Endothelial cell of umbilical vein (primary cell): ENCODE results near the gene CMTM8. TPM values are rescaled to one million over a fixed set of nuclear protein-coding genes. Genes with fewer than 3 reads are reported as not detected.

Source experiments
- BruUV-seq: library from RNA; stranded (reverse); fragments of 400-500 nt; replicated peaks from 2 replicates; lab custom pipeline; 2021; lab: Mats Ljungman, UMichigan
- CTCF ChIA-PET: fragments of 300-600, 350-600 bp; sonication (Branson Sonifier 250); formaldehyde crosslinking; loops from one replicate; lab custom pipeline; 2021; ENCODE audit warnings: antibody characterized with exemption, inconsistent platforms; lab: Charles Lee
- POLR2A ChIA-PET: fragments of 300-600, 350-600 bp; sonication (Branson Sonifier 250); formaldehyde crosslinking; loops from one replicate; lab custom pipeline; 2021; ENCODE audit warnings: antibody characterized with exemption, inconsistent platforms; lab: Charles Lee
- DNase-seq: peaks from one replicate; pipeline ENCODE4 v3.0.0-alpha.2; 2011; ENCODE audit warnings: low read depth, low spot score
- FAIRE-seq: peaks from 2 replicates; lab custom pipeline; 2011; peaks lifted over from hg19 to GRCh38; lab: Jason Lieb, UNC
- H2AFZ ChIP-seq: 2 replicates; pipeline ENCODE4 v1.6.0; 2012; ENCODE audit warnings: low read depth, low read length, control low read depth, inconsistent platforms
- H3K27ac ChIP-seq: 2 replicates; pipeline ENCODE4 v1.5.1; 2011; ENCODE audit warnings: low read depth, mild to moderate bottlenecking, control low read depth, low read length, moderate library complexity; ENCODE audit not compliant: insufficient read depth
- H3K27me3 ChIP-seq, 2 experiments: 2 replicates each; pipeline versions ENCODE4 v1.6.0 to v1.6.1; 2011; ENCODE audit warnings: low read length in 2 of 2, mixed read lengths in 1 of 2; ENCODE audit not compliant: control insufficient read depth in 2 of 2, insufficient read depth in 2 of 2
- H3K36me3 ChIP-seq, 2 experiments: 2 replicates in 1 of 2; 3 replicates in 1 of 2; pipeline ENCODE4 v1.5.1; 2011; ENCODE audit warnings: low read length in 2 of 2, mild to moderate bottlenecking in 1 of 2, moderate library complexity in 1 of 2; ENCODE audit not compliant: control insufficient read depth in 2 of 2, insufficient read depth in 2 of 2; ENCODE audit errors: extremely low read depth in 1 of 2
- H3K4me1 ChIP-seq: 3 replicates; pipeline ENCODE4 v1.5.1; 2011; ENCODE audit warnings: mild to moderate bottlenecking, low read length; ENCODE audit not compliant: control insufficient read depth, insufficient read depth; ENCODE audit errors: extremely low read depth
- H3K4me2 ChIP-seq: 2 replicates; pipeline ENCODE4 v1.6.1; 2011; ENCODE audit warnings: low read length, control low read depth, mixed read lengths; ENCODE audit not compliant: insufficient read depth
- H3K4me3 ChIP-seq, 3 experiments: fragments of 200-600 bp in 1 of 3; sonication (generic), shearing (Covaris generic) in 1 of 3; replicated peaks in 1 of 3; 2 replicates each; pipeline ENCODE4 v1.5.1; 2011 to 2016; ENCODE audit warnings: control low read depth in 3 of 3, low read length in 3 of 3, mild to moderate bottlenecking in 2 of 3, inconsistent platforms in 1 of 3, low read depth in 1 of 3, moderate library complexity in 1 of 3; ENCODE audit not compliant: insufficient read depth in 1 of 3
- H3K79me2 ChIP-seq: 2 replicates; pipeline ENCODE4 v1.6.0; 2012; ENCODE audit warnings: low read length, inconsistent platforms; ENCODE audit not compliant: control insufficient read depth, insufficient read depth
- H3K9ac ChIP-seq: replicated peaks from 2 replicates; pipeline ENCODE3; 2011; ENCODE audit warnings: low read length, control low read depth; ENCODE audit not compliant: insufficient read depth; ENCODE audit errors: extremely low read depth
- H3K9me1 ChIP-seq: replicated peaks from 3 replicates; pipeline ENCODE4 v1.6.0; 2011; ENCODE audit warnings: mild to moderate bottlenecking, low read length; ENCODE audit not compliant: control insufficient read depth, insufficient read depth; ENCODE audit errors: extremely low read depth
- H3K9me3 ChIP-seq: replicated peaks from 2 replicates; pipeline ENCODE4 v1.5.1; 2012; ENCODE audit warnings: low read length, inconsistent platforms; ENCODE audit not compliant: control insufficient read depth, insufficient read depth
- H4K20me1 ChIP-seq: replicated peaks from 2 replicates; pipeline ENCODE3; 2011; ENCODE audit warnings: mild to moderate bottlenecking, low read length; ENCODE audit not compliant: control insufficient read depth, insufficient read depth; ENCODE audit errors: extremely low read depth
- EZH2 ChIP-seq: IDR thresholded peaks from 2 replicates; pipeline ENCODE4 v1.6.1; 2012; ENCODE audit warnings: borderline replicate concordance, low read depth, mild to moderate bottlenecking, moderate library complexity, low read length, inconsistent platforms; ENCODE audit not compliant: severe bottlenecking
- FOS ChIP-seq: IDR thresholded peaks from 2 replicates; pipeline ENCODE4 v1.6.1; 2011; ENCODE audit warnings: mild to moderate bottlenecking, low read length, moderate library complexity, borderline replicate concordance; ENCODE audit not compliant: insufficient read depth
- GATA2 ChIP-seq: IDR thresholded peaks from 2 replicates; pipeline ENCODE4 v1.7.0; 2011; ENCODE audit warnings: low read depth, mild to moderate bottlenecking, moderate library complexity, mixed read lengths, low read length; ENCODE audit not compliant: insufficient read length, insufficient read depth
- JUN ChIP-seq: IDR thresholded peaks from 2 replicates; pipeline ENCODE4 v1.6.1; 2011; ENCODE audit warnings: borderline replicate concordance, low read depth; ENCODE audit not compliant: insufficient read length, insufficient read depth
- MAX ChIP-seq: IDR thresholded peaks from 2 replicates; pipeline ENCODE4 v1.6.1; 2011; ENCODE audit not compliant: insufficient read depth, insufficient read length
- MYC ChIP-seq: IDR thresholded peaks from one replicate; pipeline ENCODE4 v1.6.1; 2011; ENCODE audit warnings: mild to moderate bottlenecking, low read depth, low read length
- POLR2A ChIP-seq: IDR thresholded peaks from 2 replicates; pipeline ENCODE4 v1.6.1; 2012; ENCODE audit warnings: low read depth, mild to moderate bottlenecking, control low read depth, low read length
- POLR2AphosphoS5 ChIP-seq: IDR thresholded peaks from 2 replicates; pipeline ENCODE4 v1.6.1; 2012; ENCODE audit warnings: low read depth, mild to moderate bottlenecking, control low read depth, low read length, moderate library complexity; ENCODE audit not compliant: insufficient read depth
- dilution Hi-C: fragments of 300-500 bp; cut with MboI; formaldehyde crosslinking; loops from one replicate; pipeline ENCODE4 v1.15.0; 2019; ENCODE audit warnings: low sequenced_read_pairs; ENCODE audit not compliant: extremely low pct_ligation_motif_present
- intact Hi-C: fragments of 100-400 bp; cut with micrococcal nuclease; formaldehyde crosslinking; loops from one replicate; pipeline ENCODE4 v1.10.0; 2022
- polyA plus RNA-seq, 4 experiments: library from polyadenylated mRNA; depleted of rRNA in 3 of 4; stranded (reverse) in 3 of 4; unstranded in 1 of 4; fragments of >200 nt; gene quantifications; 2 replicates each; pipeline versions ENCODE4 v1.2.1 to v1.2.3, GENCODE V29; 2011 to 2012; ENCODE audit warnings: missing spikeins in 1 of 4
- total RNA-seq: library from RNA; stranded (reverse); gene quantifications from 2 replicates; pipeline ENCODE4 v1.2.3, GENCODE V29; 2021
- TF ChIP-seq, protein P1 (sequence below), 2 donors: IDR thresholded peaks; 1 replicate in 1 of 2; 2 replicates in 1 of 2; pipeline ENCODE4 v1.5.1; 2011; ENCODE audit warnings: low read length in 2 of 2, mild to moderate bottlenecking in 2 of 2, moderate library complexity in 2 of 2, control low read depth in 1 of 2, inconsistent platforms in 1 of 2, low read depth in 1 of 2; ENCODE audit not compliant: insufficient read depth in 1 of 2; ENCODE audit errors: extremely low read depth in 1 of 2

The CMTM8 gene
- total and polyA plus RNA-seq, 2 donors (not counting 3 experiments of a cell fraction or from before 2014, with no cell fraction given), result 7.3 to 11.9 TPM

DNA sequence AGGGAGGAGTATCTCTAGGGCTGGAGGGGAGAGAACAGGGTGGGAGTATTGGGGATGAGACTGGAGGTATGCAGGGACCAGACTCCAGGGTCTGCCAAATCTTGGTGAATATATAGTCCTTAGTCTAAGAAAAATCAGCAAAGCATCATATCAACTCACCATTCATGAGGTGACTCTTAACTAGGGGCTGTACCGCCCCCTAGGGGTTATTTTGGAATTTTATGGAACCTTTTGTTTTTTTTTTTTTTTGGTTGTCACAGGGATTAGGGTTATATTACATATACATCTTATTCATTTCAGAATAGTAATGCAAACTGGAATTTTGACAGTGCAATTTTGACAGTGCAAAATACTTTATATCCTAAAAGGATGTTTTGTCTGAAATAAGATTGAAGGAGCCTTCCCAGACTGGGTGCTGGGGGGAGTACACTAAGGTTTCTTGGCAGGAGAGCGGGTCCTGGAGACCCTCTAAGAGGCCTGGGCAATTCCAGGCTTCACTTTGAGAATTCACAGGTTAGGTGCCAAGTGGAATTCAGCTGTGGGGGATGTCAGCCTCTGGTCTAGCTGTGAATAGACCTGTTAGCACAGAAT is 160.6 kb downstream of the CMTM8 start:
- FAIRE-seq, result no peak
- H3K9ac ChIP-seq, result no peak overlapping the region
- dilution Hi-C loops (no loop called here), intact Hi-C loops (loop anchor here (1.0 kb wide), 4 partner anchors 8 to 221 kb away; partner anchors contain the start of gene CMTM7)
- H3K79me2 ChIP-seq, result peaks cover 68% of the 10 kb centered on the region
- CTCF ChIA-PET, result interaction anchor here (0.9 to 5.4 kb wide), 7 partner anchors 15 to 70 kb away, joined by 3 to 41 read pairs (median 7); no protein-coding TSS in a partner anchor
- no peaks in the 10 kb centered on the region for H3K36me3 ChIP-seq
- no peaks in the 10 kb centered on the region for H3K9me3 ChIP-seq
- no peak overlapping the region for H3K27ac ChIP-seq
- BruUV-seq, result no TSS peak
- peaks cover 34% of the 10 kb centered on the region for H3K4me1 ChIP-seq
- no peaks in the 10 kb centered on the region for H3K27me3 ChIP-seq
- no peaks in the 10 kb centered on the region for H3K9me1 ChIP-seq
- H3K4me2 ChIP-seq, result no peak overlapping the region
- H2AFZ ChIP-seq, result no peak overlapping the region
- peak; percentile 73 for DNase-seq
- POLR2A ChIA-PET, result no interaction called here
- H3K4me3 ChIP-seq, result no peak overlapping the region
- no peaks in the 10 kb centered on the region for H4K20me1 ChIP-seq
- TF ChIP-seq, protein P1, sequence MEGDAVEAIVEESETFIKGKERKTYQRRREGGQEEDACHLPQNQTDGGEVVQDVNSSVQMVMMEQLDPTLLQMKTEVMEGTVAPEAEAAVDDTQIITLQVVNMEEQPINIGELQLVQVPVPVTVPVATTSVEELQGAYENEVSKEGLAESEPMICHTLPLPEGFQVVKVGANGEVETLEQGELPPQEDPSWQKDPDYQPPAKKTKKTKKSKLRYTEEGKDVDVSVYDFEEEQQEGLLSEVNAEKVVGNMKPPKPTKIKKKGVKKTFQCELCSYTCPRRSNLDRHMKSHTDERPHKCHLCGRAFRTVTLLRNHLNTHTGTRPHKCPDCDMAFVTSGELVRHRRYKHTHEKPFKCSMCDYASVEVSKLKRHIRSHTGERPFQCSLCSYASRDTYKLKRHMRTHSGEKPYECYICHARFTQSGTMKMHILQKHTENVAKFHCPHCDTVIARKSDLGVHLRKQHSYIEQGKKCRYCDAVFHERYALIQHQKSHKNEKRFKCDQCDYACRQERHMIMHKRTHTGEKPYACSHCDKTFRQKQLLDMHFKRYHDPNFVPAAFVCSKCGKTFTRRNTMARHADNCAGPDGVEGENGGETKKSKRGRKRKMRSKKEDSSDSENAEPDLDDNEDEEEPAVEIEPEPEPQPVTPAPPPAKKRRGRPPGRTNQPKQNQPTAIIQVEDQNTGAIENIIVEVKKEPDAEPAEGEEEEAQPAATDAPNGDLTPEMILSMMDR (IDR thresholded peaks at IDR 0.05; ENCODE audit: extremely low read depth in 1 of 2, insufficient read depth in 1 of 2, low read depth in 1 of 2, low read length in 2 of 2), result peak; percentile 45 to 51
- TF ChIP-seq POLR2A (no peak), MYC (no peak)

GRCh38 chr3:32401126-32401525 is 162.6 kb downstream of the CMTM8 start:
- H3K9ac ChIP-seq, result peak overlapping the region; percentile 59
- H3K9me3 ChIP-seq, result no peaks in the 10 kb centered on the region
- H3K4me3 ChIP-seq, result peak overlapping the region in 1 of 3 experiments; percentile 47
- TSS peak; percentile 67 for BruUV-seq
- H4K20me1 ChIP-seq, result no peaks in the 10 kb centered on the region
- peak overlapping the region; percentile 70 for H3K4me2 ChIP-seq
- H3K79me2 ChIP-seq, result peaks cover 66% of the 10 kb centered on the region
- peak overlapping the region; percentile 89 for H3K27ac ChIP-seq
- TF ChIP-seq MAX, result no peak
- no peak for TF ChIP-seq GATA2
- TF ChIP-seq JUN, result no peak
- TF ChIP-seq POLR2A, result no peak
- TF ChIP-seq MYC, result no peak
- TF ChIP-seq, protein P1 (IDR thresholded peaks at IDR 0.05; ENCODE audit: extremely low read depth in 1 of 2, insufficient read depth in 1 of 2, low read depth in 1 of 2, low read length in 2 of 2), result no peak
- no peak for TF ChIP-seq FOS
- no peak for TF ChIP-seq POLR2AphosphoS5
- TF ChIP-seq EZH2, result no peak
- no peak for DNase-seq
- CTCF ChIA-PET, result interaction anchor here (0.8 to 4.1 kb wide), 5 partner anchors 10 to 105 kb away, joined by 3 to 41 read pairs (median 7); partner anchors contain the start of gene CMTM7
- dilution Hi-C loops, result no loop called here
- H3K36me3 ChIP-seq, result peaks cover 0 to 4% of the 10 kb centered on the region in 2 experiments
- POLR2A ChIA-PET, result interaction anchor here (1.2 kb wide), 1 partner anchor 13 kb away, joined by 3 read pairs; no protein-coding TSS in a partner anchor
- FAIRE-seq, result no peak
- H3K9me1 ChIP-seq, result no peaks in the 10 kb centered on the region
- H2AFZ ChIP-seq, result peak overlapping the region; percentile 22
- H3K4me1 ChIP-seq, result peaks cover 34% of the 10 kb centered on the region
- intact Hi-C loops, result loop anchor here (1.0 to 5.0 kb wide), 6 partner anchors 13 to 164 kb away; partner anchors contain the start of gene CMTM8
- no peaks in the 10 kb centered on the region for H3K27me3 ChIP-seq
